ENCODE measurements around the gene ABHD6.
"Not testable (repeated sequence)": the region's sequence is repeated elsewhere in the genome, so short reads cannot be mapped to it uniquely, and the experiment has no call there.

ABHD6 gene, protein sequence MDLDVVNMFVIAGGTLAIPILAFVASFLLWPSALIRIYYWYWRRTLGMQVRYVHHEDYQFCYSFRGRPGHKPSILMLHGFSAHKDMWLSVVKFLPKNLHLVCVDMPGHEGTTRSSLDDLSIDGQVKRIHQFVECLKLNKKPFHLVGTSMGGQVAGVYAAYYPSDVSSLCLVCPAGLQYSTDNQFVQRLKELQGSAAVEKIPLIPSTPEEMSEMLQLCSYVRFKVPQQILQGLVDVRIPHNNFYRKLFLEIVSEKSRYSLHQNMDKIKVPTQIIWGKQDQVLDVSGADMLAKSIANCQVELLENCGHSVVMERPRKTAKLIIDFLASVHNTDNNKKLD

GRCh38 chr3:58237238-58237940, at the start of gene ABHD6:
TSS of gene ABHD6 (plus strand) at chr3:58237792. CDS start at chr3:58256587, 18,795 bp downstream.
- DNase-seq, result peak; percentile 45 to 54

GRCh38 chr3:58188173-58188564, 49.4 kb upstream of the ABHD6 start:
- no peak for DNase-seq

DNA sequence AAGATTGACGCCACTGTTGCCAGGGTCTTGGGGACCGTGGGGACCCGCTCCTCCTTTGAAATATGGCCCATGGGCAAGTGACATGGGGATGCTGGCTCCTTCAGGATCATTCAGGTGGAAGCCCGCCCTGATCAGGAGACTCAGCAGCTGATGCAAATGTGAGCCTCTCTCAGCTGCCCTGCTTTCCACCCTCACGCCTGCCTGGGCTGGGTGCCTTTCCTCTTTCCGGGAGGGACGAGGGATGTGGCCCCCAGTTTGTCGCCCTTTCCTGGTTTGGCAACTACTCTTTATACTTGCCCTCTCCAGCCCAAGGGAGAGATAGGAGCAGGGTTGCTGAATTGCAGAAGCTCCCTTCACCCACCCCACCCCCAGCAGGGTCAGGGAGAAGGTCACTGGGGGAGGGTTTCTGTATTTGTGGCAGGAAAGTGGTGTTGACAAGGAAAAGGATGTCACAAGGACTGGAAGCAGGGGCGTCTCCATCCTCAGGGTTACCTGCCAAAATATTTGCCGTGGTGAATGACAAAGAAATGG, 48.6 kb upstream of the ABHD6 start:
- no peak for DNase-seq

DNA sequence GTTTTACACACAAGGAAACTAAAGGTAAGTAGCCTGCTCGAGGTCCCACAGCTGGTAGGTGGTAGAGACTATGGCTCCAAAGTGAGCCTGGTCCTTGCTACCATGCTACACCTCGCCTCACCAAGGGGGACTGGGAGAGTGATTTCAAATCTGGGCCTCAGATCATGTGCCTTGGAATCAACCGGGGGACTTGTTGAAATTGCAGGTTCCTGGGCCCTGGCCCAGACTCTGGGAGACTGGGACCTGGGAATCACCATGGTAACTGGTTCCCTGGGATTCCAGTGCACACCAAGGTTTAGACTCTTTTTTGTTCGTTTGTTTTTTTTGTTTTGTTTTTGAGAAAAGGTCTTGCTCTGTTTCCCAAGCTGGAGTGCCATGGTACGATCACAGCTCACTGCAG, 47.9 kb upstream of the ABHD6 start:
- DNase-seq, result no peak

GRCh38 chr3:58190291-58190690, 47.3 kb upstream of the ABHD6 start:
- no peak for DNase-seq

- DNase-seq, result no peak
Observed at GRCh38 chr3:58190882-58191281, 46.7 kb upstream of the ABHD6 start.

DNA sequence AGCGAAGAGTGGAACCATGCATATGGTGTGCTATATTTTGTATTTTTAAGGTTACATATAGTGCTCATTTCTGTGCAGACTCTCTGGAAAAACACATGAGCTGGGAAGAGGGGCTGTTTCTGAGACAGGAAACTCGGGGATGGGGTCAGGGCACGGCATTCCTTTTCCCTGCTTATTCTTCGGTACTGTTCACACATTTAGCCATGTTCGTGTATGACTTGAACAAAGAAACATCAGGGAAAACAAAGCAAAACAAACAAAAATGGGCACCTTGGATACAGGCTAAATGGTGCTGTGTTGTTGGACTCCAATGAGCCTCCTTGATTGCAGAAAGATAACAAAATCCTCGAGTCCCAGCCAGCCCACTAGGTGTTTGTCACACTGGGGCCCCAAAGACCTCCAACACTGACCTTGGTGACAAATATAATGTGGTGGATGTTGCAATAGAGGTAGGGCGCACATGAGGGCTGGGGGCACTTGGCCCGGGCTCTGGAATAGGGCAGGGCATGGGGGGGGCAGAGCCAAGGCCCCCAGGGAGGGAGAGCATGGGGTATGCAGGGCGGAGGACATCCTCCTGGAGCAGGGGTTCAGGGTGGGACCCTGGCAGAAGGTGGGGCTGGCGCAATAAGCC, 46.1 kb upstream of the ABHD6 start:
- no peak for DNase-seq

DNA sequence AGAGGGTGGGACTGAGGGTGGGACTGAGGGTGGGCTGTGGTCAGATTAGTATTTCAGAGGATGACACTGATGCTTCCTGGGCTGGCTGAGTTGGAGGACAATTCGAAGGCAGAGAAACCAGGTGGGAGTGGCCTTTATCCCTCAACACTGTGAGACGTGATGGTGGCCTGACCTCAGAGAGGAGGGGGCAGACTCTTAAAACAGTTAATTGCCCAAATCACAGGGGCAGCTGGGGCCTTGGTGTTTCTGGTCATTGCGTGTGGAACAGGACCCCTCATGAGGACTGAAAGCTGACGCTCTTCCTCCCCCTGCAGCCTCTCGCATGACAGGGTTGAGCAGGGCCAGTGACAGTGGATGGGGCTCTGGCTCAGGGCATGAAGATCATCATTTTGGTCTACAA, 45.5 kb upstream of the ABHD6 start:
- no peak for DNase-seq

GRCh38 chr3:58193682-58194407, 43.7 kb upstream of the ABHD6 start:
- DNase-seq, result no peak

DNA sequence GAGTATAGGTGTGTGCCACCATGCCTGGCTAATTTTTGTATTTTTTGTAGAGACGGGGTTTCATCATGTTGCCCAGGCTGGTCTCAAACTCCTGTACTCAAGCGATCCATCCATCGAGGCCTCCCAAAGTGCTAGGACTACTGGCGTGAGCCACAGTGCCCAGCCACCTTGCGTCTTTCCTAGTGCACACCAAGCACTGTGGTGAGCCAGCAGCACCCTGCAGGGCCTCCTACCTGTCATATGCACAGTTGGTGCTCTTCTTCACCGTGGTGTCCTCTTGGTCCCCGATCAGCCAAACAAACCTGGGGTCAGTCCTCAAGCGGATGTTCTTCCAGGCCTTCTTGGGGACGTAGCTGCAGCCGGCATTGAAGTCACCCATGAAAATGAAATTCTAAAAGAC, 40.0 kb upstream of the ABHD6 start:
- no peak for DNase-seq

DNA sequence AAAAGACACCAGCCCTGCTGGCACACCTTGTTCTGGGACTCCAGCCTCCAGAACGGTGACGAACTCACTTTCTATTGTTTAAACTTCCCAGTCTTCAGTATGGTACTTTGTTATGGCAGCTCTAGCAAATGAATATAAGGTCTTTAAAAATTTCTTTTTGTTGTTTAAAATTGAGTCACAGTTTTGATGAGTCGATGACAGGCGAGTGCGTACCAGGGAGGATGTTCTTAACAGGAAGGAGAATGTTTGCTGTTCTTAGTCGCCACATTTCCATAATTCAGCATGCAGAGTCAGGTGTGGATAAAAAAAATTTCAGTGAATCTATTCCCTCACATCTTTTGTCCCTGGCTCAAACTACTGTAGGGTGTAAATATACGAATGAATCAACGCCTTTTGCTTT, 39.2 kb upstream of the ABHD6 start:
- DNase-seq, result no peak

DNA sequence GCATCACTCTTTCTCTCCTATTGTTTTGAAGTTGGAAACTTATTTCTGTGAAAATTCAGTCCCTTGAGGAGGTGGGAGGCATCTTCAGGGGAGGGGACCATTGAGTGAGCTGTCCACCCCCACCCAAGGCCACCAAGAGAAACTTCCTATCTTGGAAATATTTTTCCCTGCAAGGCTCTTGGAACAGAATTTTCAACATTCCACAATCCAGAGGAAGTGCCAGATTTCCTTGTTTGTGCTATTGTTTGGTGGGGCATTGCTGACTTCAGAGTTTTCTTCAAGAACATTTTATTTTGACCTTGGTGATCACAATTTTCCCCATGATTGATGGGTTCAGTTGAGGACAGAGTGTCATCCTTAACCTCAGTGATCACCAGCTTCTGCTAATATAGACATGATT, 38.8 kb upstream of the ABHD6 start:
- DNase-seq, result no peak

- no peak for DNase-seq
Observed at GRCh38 chr3:58200121-58200709, 37.4 kb upstream of the ABHD6 start.

DNA sequence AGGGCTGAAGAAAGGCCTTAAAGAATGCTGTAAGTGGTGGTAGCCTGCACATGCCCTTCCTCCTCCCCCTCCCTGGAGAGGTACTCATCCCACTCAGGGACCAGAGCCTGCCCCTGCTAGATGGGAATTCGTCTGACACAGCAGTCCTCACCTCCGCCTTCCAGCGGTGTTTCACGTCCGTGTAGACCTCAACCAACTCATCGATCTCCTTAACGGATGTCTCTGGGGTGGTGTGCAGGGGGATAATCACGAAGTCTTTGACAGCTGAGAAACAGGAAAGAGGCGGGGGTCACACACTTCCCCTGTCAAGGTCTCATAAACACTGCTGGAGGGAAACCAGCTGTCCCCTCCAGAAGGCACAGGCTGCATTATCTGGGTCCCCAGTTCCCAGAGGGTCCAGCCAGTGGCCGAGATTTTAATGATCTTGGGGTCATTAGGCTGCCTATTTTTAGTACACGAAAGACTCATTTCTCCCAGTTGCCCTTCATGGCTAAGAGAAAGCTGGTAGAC, 36.7 kb upstream of the ABHD6 start:
- no peak for DNase-seq

GRCh38 chr3:58201451-58201850, 36.1 kb upstream of the ABHD6 start:
- DNase-seq, result not testable (repeated sequence)

GRCh38 chr3:58202917-58203360, 34.7 kb upstream of the ABHD6 start:
- peak in 1 of 2 experiments; percentile 3 for DNase-seq

DNA sequence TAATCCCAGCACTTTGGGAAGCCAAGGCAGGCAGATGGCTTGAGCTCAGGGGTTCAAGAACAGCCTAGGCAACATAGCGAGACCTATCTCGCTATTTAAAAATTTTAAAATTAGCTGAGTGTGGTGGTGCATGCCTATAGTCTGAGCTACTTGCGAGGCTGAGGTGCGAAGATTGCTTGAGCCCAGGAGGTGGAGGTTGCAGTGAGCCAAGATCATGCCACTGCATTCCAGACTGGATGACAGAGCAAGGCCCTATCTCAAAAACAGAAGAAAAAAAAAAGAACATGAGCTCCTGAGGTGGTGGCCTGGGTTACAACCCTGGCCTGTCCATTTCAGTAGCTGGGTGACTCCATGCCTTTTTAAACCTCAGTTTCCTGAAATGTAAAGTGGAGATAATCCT, 34.1 kb upstream of the ABHD6 start:
- DNase-seq, result no peak

- DNase-seq, result no peak
Observed at GRCh38 chr3:58204720-58205119, 32.9 kb upstream of the ABHD6 start.

GRCh38 chr3:58205981-58206380, 31.6 kb upstream of the ABHD6 start:
- DNase-seq, result no peak

GRCh38 chr3:58206406-58207011, 31.1 kb upstream of the ABHD6 start:
- no peak for DNase-seq

DNA sequence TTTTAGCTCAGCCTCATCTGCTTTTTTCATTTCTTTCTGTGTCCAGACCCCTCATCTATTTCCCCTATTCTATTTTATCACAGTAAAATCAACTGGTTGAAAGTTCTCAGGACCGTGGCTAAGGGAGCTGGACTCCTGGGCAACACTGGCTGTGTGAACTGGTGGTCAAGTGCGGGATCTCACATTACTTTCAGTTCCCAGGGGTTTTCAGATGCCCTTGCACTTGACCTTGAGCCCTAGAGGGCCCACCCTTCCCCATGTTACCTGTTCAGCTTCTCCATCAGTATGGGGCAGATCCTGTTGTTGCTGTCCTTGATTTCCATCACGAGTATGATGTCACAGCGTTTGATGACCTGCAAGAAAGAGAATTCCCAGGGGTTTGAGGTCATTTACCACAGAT, 29.6 kb upstream of the ABHD6 start:
- DNase-seq, result no peak

DNA sequence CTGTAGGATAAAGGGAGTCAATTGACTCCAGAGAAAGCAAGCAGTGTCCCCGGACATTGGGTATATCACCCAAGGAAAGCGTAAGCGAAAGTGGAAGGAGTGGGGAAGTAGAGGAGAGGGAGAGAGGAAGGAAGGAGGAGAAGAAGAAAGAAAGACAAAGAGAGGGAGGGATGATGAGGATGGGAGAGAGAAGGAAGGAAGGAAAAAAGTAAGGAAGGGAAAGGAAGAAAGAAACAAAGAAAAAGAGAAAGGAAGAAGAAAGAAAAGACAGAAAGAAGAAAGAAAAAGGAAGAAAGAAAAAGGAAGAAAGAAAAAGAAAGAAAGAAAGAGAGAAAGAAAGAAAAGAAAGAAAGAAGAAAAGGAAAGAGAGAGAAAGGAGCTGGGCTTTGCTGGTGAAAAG, 27.7 kb upstream of the ABHD6 start:
- DNase-seq, result no peak
